ENCODE measurements around the gene HPSE2.
"Not testable (repeated sequence)": the region's sequence is repeated elsewhere in the genome, so short reads cannot be mapped to it uniquely, and the experiment has no call there.

HPSE2 gene

DNA sequence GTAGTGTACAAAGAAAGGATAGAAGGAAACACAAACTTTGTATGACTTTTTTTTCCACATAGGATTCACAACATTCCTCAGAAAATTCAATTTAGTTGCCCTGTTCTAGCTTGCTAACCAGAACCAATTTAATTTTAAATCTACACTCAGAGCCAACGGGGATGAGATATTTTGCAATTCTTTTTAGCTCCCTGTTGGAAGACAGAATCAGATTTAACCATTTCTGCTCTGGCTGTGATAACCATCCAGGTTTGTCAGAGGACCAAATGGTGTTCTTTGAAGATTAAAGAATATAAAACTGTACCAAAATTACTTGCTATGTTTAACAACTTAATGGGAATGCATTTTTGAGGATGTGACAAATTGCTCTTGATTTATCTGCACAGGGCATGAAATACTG, 319.7 kb downstream of the HPSE2 start:
- no peak for DNase-seq

DNA sequence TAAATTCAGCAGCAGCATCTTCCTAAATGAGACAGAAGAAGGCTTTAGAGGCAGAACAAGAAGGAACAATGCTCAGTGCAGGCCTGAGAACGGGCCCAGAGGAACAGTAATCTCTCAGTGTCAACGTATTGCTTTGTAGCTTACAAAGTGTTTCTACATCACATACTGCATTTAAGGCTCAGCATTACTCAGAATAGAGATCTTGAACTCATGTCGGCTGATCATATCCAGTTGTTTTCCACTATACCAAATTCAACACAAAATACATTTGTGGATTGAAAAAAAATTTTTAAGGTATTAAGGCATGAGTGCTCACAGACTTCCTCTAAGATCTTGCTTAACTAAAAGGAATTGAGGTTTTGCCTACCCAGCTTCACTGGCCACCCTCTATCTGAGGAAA, 325.1 kb downstream of the HPSE2 start:
- no peak for DNase-seq

DNA sequence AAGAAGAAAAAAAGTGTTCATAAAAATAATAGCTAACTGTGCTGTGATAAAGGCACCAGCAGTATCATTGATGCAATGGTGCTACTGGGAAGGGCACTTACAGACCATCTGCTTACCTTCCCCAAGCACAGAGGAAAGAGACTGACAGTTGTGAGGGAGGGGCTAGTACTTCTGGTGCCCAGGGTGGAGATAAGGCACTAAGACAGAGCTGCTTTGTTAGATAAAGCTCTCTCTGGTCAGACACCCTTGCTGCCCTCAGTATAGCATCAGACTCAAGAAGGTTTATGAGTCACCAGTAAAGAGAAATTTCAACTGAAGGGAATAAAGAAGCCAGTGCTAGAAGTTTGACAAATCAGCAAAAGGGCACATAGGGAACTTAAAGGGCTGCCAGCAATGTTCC, 325.6 kb downstream of the HPSE2 start:
- DNase-seq = no peak

DNA sequence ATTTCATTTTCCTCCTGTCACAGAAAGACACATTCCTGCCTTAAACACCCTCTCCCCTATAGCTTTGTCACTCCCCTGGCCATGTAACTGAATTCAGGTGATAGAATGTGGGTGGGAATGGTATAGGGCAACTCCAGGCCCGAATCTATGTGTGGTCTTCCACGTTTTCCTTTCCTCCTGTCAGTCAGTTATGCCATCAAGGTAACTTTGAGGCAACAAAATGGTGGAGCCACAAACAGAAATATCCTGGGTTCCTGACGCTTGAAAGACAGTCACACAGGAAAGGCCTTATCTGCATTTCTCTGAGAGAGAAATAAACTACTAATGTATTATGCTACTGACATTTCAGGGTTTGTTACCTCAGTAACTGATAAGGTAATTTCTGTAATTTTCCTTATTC, 326.8 kb downstream of the HPSE2 start:
- DNase-seq = no peak

DNA sequence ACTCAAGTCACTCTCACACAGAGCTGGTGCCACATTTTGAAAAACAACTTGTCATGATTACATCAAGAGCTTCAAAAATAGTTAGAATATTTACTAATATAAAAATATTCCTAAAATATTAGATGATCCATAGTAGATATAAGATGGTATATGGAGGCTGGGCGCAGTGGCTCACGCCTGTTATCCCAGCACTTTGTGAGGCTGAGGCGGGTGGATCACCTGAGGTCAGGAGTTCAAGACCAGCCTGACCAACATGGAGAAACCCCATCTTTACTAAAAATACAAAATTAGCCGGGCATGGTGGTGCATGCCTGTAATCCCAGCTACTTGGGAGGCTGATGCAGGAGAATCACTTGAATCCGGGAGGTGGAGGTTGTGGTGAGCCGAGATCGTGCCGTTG, 327.4 kb downstream of the HPSE2 start:
- not testable (repeated sequence) for DNase-seq

DNA sequence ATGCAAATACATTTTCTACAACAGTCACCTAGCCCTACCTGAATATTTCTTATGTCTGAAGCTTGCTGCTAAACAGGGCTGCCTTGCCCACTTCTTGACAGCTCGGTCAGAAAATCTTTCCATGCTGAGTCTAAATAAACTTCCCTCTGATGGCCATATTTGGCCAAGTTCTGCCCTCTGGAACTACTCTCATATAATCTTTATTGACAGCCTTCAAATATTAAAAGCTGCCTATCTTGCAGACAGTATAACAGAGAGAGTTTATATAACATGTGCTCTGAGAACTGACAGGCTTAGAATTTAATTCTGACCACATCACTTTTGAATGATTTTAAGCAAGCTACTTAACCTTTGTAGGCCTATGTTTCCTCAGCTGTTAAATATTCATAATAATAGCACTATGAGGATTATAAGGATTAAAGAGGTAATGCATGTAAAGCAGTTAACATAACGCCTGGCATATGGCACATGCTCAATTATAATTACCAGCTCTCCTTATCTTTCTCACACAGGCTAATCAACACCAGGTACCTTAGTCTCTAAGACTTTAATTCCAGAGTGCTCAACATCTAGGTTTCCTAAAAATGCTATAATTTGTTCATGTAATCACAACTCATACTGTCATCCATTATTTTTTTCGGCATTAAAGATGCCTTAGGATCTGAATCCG, 334.1 kb downstream of the HPSE2 start:
- no peak for DNase-seq

DNA sequence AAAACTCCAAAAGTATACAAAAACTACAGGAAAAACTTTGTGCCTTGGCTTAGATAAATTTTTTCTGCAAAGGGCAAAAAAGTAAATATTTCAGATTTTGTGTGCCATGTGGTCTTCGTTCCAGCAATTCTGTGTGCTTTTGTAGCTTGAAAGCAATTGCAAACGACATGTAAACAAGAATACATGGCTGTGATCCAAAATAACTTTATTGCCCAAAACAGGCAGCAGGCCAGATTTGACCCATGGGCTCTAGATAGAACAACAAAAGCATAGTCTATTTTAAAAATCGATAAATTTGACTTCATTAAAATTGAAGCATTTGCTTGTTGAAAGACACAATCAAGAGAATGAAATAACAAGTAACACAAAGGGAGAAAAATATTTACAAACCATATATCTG, 336.6 kb downstream of the HPSE2 start:
- no peak for DNase-seq

DNA sequence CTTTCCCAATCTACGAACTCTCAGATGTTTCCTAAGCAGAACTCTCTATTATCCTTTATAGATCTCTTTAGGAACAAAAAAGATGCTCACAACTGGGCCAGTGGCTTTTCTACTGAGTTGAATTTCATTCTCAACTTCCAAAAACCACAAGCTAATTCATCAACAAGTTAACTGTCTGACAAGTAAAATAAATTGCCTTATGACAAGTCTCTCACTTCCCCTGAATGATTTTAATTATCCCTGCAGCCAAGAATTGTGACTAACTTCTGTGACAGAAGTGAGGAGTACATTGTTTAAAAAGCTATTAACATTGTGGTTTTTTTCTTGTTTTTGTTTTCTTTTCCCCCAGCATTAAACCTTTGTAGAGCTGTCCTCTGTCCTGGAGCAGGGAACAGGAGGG, 343.1 kb downstream of the HPSE2 start:
- no peak for DNase-seq

DNA sequence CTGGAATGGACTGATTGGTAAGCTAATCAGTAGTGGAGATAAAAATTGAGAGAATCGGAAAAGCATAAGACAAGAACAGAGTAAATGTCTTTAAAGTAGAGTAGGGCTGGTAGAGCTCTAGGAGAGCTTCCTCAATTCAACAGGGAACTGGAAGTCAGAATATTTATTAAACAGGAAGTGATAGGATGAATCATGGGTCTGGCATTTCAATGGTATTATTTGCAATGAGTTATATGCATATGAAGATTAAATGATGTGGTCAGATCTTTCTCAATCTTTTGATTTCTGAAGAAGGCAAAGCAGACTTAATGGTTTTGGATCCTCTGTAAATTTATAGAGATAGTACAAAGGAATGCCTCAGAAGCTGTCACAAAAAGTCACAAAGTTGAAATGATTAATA, 349.0 kb downstream of the HPSE2 start:
- no peak for DNase-seq

DNA sequence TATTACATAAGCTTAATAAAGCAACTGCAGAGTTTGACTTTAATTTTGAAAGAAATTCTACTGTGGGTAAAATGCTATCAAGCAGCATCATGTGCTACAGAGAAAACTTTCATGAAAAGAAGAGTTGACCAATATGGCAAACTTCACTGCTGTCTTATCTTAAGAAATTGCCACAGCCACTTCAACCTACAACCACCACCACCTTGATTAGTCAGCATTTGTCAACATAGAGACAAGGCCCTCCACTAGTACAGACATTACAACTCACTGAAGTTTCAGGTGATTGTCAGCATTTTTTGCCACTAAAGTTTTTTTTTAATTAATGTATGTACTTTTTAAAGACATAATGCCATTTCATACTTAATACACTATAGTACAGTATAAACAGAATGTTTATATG, 350.3 kb downstream of the HPSE2 start:
- DNase-seq = no peak

DNA sequence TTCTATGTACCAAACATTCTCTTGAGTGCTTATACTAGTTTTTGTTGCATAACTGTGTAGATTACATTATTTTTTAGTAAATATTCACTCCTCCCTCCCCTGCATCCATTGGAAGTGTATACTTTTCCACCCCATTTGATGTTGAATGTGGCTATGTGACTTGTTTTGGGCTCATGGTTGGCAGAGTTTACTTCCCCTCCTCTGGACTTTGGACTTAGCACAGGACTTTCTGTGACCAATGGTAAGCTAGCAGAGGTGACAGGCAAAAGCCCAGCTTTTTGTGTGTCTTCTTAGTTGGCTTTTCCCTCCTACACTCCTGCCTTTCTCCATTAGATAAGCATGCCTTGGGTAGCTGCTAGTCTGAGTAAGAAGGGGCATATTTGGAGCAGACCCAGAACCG, 353.9 kb downstream of the HPSE2 start:
- DNase-seq = no peak

DNA sequence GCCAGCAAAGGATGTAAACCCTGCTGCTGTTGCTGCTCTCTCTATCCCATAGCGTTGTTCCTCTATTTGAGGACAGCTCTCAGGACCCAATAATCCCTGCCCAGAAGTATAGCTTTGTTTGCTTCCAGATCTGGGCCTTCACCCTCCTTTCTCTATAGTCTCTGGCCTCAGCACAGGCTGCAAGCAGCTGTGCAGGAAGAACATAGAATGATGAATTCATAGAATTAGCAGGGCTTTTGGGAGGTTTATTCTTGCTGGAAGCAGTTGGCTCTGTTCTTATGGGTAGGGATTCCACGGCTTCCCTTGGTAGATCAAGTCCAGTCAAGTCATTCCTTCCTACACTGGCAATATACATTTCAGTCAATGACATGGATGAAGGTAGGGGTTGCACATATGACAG, 354.7 kb downstream of the HPSE2 start:
- no peak for DNase-seq

DNA sequence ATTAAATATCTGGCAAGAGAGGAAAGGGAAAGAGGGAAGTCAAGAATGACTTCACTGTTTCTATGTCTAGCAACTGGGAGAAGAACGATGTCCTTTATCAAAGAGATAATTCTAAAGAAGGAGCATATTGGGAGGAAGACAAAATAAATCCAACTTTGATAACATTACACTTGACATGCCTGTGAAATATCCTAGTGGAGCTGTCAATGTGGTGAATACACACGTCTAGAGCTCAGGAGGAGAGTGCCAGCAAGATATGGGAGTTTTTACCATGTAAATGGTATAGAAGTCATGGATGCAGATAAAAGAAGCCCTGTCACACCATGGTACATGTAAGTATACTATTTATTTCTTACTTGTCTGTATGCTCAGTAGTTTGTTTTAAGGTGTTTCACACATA, 356.7 kb downstream of the HPSE2 start:
- DNase-seq = no peak

DNA sequence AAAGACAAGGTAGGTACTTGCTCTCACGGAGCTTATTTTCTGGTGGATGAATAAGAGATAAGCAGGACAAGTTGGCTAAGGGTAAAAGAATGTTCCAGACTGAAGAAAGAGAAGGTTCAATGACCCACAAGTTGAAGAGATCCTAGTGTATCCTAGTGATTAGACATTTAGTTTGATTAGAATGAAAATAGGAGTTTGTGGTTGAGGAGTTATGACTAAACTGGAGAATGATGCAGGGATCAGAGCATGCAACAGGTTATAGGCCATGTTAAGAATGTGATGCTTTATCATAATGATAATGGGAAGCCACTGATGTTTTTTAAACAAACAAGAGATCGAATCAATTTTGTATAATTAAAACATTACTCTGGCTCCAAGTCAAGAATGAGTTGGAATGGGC, 357.2 kb downstream of the HPSE2 start:
- DNase-seq = no peak

DNA sequence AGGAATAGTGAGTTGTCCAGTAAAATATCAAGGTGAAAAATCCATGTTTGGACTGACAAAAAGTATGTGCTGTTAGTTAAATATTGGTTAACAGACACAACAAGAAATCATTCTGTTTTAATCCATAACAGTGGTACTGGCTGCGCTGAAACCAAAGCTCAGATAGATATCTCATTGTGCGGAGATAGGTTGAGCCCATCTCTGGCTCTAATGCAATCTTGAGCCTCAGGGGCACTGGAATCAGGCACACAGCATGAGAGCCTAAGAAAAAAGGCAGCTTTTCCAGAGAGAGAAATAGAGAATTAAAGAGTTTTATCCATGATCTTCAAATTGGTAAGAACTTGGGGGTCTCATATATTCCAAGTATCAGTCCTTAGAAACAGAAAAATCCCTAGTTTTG, 373.7 kb downstream of the HPSE2 start:
- DNase-seq = no peak

DNA sequence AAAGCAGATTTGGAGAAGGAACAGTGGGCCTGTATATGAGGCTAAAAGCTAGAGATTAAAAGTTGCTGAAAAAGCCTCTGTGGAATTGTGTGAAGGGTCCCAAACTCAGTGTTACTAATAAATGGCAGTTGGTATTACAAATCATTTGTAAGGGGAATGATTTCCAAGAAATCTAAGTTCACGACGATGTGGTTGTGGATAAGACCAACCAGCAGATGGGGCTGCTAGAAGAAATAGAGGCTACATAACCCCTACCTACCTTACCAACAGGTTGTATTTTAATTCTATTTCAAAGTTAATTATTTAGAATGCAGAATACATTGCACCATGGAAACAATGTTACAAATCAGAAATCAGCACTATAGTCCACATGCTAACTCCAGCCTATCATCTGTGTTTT, 377.1 kb downstream of the HPSE2 start:
- no peak for DNase-seq

DNA sequence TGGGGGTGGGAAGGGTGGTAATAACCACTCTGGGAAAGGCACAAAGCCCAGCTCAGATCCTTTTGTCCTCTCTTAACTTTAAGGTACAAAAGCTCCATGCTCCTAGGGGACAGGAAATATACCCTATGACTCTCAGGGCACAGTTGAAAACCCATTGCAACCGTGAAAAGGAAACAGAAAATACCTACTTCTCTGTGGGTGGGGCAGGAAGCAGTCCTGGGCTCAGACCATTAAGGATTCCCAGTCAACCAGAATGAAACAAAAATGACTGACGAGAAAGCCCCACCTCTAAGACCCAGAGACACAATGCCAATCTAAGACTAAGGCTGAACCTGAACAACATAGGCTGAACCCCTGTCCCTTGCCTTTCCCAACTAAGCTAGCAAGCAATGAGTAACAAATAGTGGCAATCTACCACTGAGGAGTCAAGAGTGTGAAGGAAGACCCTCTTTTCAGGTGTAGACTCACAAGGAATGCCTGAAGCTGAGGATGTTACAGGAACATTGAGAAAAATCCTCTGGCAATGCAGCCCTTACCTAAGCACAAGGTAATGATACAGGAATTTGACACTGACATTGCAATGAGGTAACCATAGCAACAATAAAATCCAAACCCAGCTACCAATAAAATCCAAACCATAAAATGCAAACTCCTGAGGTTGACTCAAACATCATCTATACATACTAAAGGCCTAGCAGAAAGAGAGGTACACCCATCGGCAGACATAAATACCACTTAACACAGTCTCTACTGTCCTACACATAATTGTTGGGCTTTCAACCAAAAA, 380.1 kb downstream of the HPSE2 start:
- DNase-seq = no peak

DNA sequence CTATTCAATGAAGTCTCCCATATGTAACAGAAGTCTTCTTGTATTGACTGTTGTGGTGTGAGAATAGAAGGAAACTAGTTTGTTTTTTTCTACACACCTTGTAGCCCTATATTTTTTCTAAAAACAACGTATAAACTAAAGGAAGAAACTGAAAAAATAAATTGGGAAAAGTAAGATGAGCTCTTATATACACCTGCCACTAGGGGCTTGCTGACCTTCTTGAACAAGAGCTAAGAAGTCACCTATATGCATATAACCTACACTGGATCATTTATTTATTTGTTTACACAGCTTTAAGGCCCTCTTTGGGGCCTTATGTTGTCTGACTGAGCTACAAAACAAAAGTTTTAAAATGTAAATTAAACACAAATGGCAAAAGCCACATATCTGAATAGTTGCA, 383.0 kb downstream of the HPSE2 start:
- DNase-seq = no peak

DNA sequence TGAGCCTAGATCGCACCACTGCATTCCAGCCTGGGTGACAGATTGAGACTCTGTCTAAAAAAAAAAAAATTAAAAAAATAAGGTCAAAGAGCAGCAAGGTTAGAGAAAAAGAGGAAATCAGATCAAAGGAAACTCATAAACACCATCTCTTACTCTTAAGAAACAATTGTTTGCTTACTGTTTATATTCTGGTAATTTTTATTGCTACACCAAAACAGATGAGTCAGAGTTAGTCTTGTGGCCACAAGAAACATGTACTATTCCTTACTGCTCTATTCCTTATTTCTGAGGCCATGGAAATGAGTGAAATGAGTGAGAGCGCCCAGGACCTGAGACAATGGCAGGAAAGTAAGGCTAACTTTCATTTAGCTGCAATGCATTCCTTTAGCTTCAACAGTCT, 387.3 kb downstream of the HPSE2 start:
- DNase-seq = no peak

DNA sequence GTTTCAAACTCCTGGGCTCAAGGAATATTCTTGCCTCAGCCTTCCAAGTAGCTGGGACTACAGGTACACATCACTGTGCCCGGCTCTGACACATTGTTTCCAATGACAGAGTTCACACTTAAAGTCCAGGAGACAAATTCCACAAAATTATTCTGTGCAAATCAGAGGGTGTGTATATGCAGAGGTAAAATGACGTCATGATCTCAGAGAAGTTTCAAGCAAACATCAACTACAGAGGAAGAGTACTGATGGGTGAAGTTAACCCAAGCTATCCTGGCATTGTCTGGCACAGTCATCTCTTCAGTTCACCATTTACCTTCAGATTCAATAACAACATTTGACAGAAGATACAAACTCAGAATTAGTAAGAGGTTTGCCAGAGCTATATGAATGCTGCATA, 388.9 kb downstream of the HPSE2 start:
- DNase-seq = no peak

DNA sequence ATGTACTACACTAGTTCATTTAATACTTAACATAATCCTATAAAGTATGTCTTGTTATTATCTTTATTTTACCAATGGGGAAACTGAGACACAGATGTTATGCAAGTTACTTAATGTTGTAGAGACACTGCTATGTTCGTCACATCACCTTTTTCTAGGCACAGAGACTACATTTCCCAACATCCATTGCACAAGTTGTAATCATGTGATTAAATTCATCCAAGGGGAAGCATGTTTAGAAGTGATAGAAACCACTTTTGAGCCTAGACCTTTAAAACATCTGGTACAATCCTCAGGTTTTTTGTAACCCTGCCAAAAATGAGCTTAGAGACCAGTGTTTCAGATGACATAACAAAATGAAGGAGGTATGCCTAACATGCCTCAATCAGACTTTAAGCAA, 402.1 kb downstream of the HPSE2 start:
- no peak for DNase-seq

DNA sequence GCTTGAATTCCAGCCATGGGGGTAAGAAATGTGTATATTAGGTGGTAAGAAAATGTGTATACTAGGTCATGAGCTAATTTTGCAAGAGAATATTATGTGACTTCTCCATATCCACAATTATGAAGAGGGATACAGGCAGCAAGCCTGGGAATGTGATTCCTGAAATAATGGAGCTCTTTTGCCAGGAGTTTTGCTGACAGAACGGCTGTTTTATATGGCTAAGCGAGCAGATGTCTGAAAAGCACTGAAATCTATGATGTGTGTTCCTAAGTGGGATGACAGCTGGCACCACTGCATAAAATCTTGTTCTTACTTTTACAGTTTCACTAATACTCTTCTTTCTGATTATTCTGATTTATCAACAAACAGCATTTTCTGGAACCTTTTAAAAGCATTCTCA, 402.9 kb downstream of the HPSE2 start:
- DNase-seq = no peak

DNA sequence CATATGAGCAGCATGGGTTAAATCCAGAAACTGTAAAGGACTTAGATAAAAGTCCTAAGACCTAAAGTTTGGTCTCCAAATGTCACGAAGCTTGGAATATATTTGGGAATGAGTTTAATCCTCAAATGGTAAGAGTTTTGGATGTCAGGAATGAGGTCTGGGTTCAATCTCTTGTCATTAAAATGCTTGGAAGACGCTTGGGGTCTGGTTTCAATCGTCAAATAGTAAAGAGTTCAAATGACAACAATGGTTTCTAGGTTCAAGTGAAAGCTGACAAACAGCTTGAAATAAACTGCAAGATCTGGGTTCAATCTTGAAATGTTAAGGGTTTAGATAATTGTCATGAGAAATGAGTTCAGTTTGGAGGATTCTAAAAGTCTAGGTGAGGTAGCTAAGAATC, 403.5 kb downstream of the HPSE2 start:
- no peak for DNase-seq

DNA sequence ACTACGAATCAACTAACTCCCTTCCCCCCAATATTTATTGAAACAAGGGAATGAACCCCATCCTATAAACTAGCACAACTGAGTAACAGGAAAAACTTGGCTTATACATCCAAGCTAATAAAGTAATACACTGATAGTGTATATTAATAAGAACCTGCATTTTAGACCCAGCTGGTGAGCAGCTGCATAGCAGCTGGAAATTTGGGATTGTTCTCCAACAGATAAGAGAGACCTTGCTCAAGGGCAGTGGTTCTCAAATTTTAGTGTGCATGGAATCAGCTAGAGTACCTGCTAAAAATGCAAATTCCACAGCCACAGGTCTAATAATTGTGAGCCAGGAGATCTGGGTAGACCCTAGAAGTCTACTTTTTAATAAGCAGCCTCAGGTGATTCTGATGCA, 404.3 kb downstream of the HPSE2 start:
- no peak for DNase-seq

DNA sequence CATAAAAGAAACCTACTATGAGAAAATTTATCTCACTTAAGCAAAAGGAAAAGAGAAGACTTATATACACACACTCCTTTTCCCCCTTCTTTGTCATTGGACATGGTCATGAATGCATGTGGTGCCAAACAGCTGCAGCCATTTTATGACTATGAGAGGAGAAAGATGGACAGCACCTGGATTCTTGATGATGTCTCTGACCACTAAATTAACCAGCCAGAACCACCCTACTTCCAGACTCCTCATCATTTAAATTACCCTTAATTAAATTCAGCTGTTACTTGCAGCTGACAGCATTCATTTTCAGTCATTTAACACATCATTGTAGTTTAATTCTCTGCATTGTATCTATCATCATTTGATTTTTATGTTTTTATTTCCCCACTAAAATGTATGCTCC, 409.9 kb downstream of the HPSE2 start:
- DNase-seq = peak; percentile 21
